Body of pancreas (tissue), 4 donors: ENCODE data around the gene CXADR.
A peak's percentile ranks its signal among the peaks of the same experiment; 100 is the strongest.

Experiments used
- CTCF ChIP-seq, 7 experiments: fragments of 450-650 bp in 4 of 7; fragments of 200-600 bp in 3 of 7; sonication (generic) in 3 of 7; IDR thresholded peaks; one replicate each; pipeline ENCODE4 v1.5.1; 2016 to 2019; ENCODE audit warnings: antibody characterized with exemption in 7 of 7
- POLR2A ChIP-seq, 3 donors: fragments of 450-650 bp; IDR thresholded peaks; one replicate each; pipeline ENCODE4 v1.6.1; 2016; ENCODE audit warnings: antibody characterized with exemption in 3 of 3, mild to moderate bottlenecking in 2 of 3

- TF ChIP-seq CTCF (IDR thresholded peaks at IDR 0.05) = peak in 2 of 7 experiments; percentile 29
- TF ChIP-seq POLR2A (IDR thresholded peaks at IDR 0.05) = peak in 2 of 3 donors; percentile 59 to 63
Measured at GRCh38 chr21:17611414-17612022, 98.7 kb downstream of the CXADR start.
